Astrocyte (in vitro differentiated cells and primary cell): ENCODE results near the gene SUSD2. TPM values are rescaled to one million over a fixed set of nuclear protein-coding genes. Genes with fewer than 3 reads are reported as not detected.
"Not testable (repeated sequence)": the region's sequence is repeated elsewhere in the genome, so short reads cannot be mapped to it uniquely, and the experiment has no call there.

Source experiments
- DNase-seq: peaks from one replicate; pipeline ENCODE4 v3.0.0-alpha.2; 2010; ENCODE audit warnings: low read depth
- FAIRE-seq: peaks from 2 replicates; lab custom pipeline; 2011; peaks lifted over from hg19 to GRCh38; lab: Jason Lieb, UNC
- H2AFZ ChIP-seq: 2 replicates; pipeline ENCODE4 v1.6.0; 2012; ENCODE audit warnings: low read depth, low read length, inconsistent platforms
- H3K27ac ChIP-seq: 2 replicates; pipeline ENCODE4 v1.5.1; 2011; ENCODE audit warnings: low read depth, low read length, inconsistent platforms
- H3K27me3 ChIP-seq: 2 replicates; pipeline ENCODE4 v1.6.0; 2011; ENCODE audit warnings: low read length, inconsistent platforms; ENCODE audit not compliant: insufficient read depth
- H3K36me3 ChIP-seq: 2 replicates; pipeline ENCODE4 v1.5.1; 2011; ENCODE audit warnings: low read length, inconsistent platforms; ENCODE audit not compliant: insufficient read depth
- H3K4me1 ChIP-seq: 2 replicates; pipeline ENCODE4 v1.5.1; 2011; ENCODE audit warnings: low read length, inconsistent platforms; ENCODE audit not compliant: insufficient read depth
- H3K4me2 ChIP-seq: 2 replicates; pipeline ENCODE4 v1.6.0; 2012; ENCODE audit warnings: low read length, inconsistent platforms
- H3K4me3 ChIP-seq: 2 replicates; pipeline ENCODE4 v1.5.1; 2011; ENCODE audit warnings: low read depth, mild to moderate bottlenecking, low read length, inconsistent platforms; ENCODE audit not compliant: insufficient read depth
- H3K79me2 ChIP-seq: 2 replicates; pipeline ENCODE4 v1.6.0; 2012; ENCODE audit warnings: mild to moderate bottlenecking, low read length, inconsistent platforms; ENCODE audit not compliant: insufficient read depth
- H3K9ac ChIP-seq: 2 replicates; pipeline ENCODE4 v1.6.0; 2012; ENCODE audit warnings: mild to moderate bottlenecking, low read length, inconsistent platforms
- H3K9me3 ChIP-seq: 2 replicates; pipeline ENCODE4 v1.5.1; 2012; ENCODE audit warnings: low read depth, mild to moderate bottlenecking, low read length, inconsistent platforms; ENCODE audit not compliant: insufficient read depth
- H4K20me1 ChIP-seq: 2 replicates; pipeline ENCODE4 v1.6.0; 2012; ENCODE audit warnings: low read length, inconsistent platforms; ENCODE audit not compliant: insufficient read depth
- H3K27ac Mint-ChIP-seq: one replicate; pipeline ENCODE4 v1.8.0; 2021; ENCODE audit warnings: mild to moderate bottlenecking, mixed read lengths; ENCODE audit not compliant: unreplicated experiment
- H3K27me3 Mint-ChIP-seq: one replicate; pipeline ENCODE4 v1.8.0; 2021; ENCODE audit warnings: low read depth, mixed read lengths; ENCODE audit not compliant: unreplicated experiment
- H3K36me3 Mint-ChIP-seq: one replicate; pipeline ENCODE4 v1.8.0; 2021; ENCODE audit warnings: low read depth, mixed read lengths; ENCODE audit not compliant: unreplicated experiment
- H3K4me1 Mint-ChIP-seq: one replicate; pipeline ENCODE4 v1.8.0; 2021; ENCODE audit warnings: low read depth, mixed read lengths; ENCODE audit not compliant: unreplicated experiment
- H3K4me3 Mint-ChIP-seq: one replicate; pipeline ENCODE4 v1.8.0; 2021; ENCODE audit warnings: mild to moderate bottlenecking, moderate library complexity, mixed read lengths; ENCODE audit not compliant: unreplicated experiment
- H3K9me3 Mint-ChIP-seq: one replicate; pipeline ENCODE4 v1.8.0; 2021; ENCODE audit warnings: mild to moderate bottlenecking, mixed read lengths; ENCODE audit not compliant: unreplicated experiment
- EZH2 ChIP-seq: IDR thresholded peaks from 2 replicates; pipeline ENCODE4 v1.6.1; 2012; ENCODE audit warnings: mild to moderate bottlenecking, low read length, inconsistent platforms; ENCODE audit not compliant: insufficient read depth
- total RNA-seq: library from RNA; stranded (reverse); gene quantifications from 2 replicates; pipeline ENCODE4 v1.2.1, GENCODE V29; 2021
- TF ChIP-seq, protein P1 (sequence below): IDR thresholded peaks from 2 replicates; pipeline ENCODE4 v1.5.1; 2011; ENCODE audit warnings: low read depth, mild to moderate bottlenecking, inconsistent platforms, low read length, moderate library complexity; ENCODE audit not compliant: insufficient read depth

Gene SUSD2
- total RNA-seq, 1 donor from 2014 or later: 0.77 TPM

GRCh38 chr22:24209687-24210086 is 28.4 kb downstream of the SUSD2 start:
- Histone ChIP-seq H2AFZ (no peak overlapping the region), H3K4me2 (peak overlapping the region; percentile 17), H3K79me2 (no peaks in the 10 kb centered on the region), H3K4me3 (no peak overlapping the region), H3K9ac (no peak overlapping the region), H3K9me3 (no peaks in the 10 kb centered on the region), H3K4me1 (peaks cover 28% of the 10 kb centered on the region), H3K36me3 (no peaks in the 10 kb centered on the region), H3K27ac (no peak overlapping the region), H4K20me1 (no peaks in the 10 kb centered on the region), H3K27me3 (no peaks in the 10 kb centered on the region)
- Mint-ChIP-seq H3K27me3 (peaks cover 4% of the 10 kb centered on the region), H3K27ac (no peak overlapping the region), H3K9me3 (peaks cover 2% of the 10 kb centered on the region), H3K4me3 (no peak overlapping the region), H3K4me1 (peaks cover 24% of the 10 kb centered on the region), H3K36me3 (peaks cover 2% of the 10 kb centered on the region)
- no peak for TF ChIP-seq EZH2
- TF ChIP-seq, protein P1, sequence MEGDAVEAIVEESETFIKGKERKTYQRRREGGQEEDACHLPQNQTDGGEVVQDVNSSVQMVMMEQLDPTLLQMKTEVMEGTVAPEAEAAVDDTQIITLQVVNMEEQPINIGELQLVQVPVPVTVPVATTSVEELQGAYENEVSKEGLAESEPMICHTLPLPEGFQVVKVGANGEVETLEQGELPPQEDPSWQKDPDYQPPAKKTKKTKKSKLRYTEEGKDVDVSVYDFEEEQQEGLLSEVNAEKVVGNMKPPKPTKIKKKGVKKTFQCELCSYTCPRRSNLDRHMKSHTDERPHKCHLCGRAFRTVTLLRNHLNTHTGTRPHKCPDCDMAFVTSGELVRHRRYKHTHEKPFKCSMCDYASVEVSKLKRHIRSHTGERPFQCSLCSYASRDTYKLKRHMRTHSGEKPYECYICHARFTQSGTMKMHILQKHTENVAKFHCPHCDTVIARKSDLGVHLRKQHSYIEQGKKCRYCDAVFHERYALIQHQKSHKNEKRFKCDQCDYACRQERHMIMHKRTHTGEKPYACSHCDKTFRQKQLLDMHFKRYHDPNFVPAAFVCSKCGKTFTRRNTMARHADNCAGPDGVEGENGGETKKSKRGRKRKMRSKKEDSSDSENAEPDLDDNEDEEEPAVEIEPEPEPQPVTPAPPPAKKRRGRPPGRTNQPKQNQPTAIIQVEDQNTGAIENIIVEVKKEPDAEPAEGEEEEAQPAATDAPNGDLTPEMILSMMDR: no peak
- FAIRE-seq (no peak), DNase-seq (peak; percentile 38)

- not testable (repeated sequence) for FAIRE-seq, H3K9me3 ChIP-seq, H3K9ac ChIP-seq, H4K20me1 ChIP-seq, H3K4me3 ChIP-seq, H2AFZ ChIP-seq, DNase-seq, H3K79me2 ChIP-seq, H3K27me3 Mint-ChIP-seq, H3K27me3 ChIP-seq, H3K4me3 Mint-ChIP-seq, H3K36me3 ChIP-seq, H3K27ac Mint-ChIP-seq, H3K36me3 Mint-ChIP-seq, H3K9me3 Mint-ChIP-seq, H3K27ac ChIP-seq, H3K4me2 ChIP-seq
- H3K4me1 Mint-ChIP-seq: peaks cover 23% of the 10 kb centered on the region
- peaks cover 28% of the 10 kb centered on the region for H3K4me1 ChIP-seq
Measured at GRCh38 chr22:24210409-24210808, 29.1 kb downstream of the SUSD2 start.

DNA sequence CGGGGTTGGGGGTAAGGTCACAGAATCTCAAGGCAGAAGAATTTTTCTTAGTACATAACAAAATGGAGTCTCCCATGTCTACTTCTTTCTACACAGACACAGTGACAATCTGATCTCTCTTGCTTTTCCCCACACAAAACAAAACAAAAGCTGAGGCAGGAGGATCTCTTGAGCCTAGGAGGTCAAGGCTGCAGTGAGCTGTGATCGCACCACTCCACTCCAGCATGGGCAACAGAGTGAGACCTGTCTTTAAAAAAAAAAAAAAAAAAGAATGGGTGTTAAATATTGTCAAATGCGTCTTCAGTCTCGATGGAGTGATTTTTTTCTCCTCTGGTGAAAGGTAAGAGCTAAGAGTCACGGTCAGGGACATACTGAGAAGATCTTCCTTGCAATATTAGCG is 30.4 kb downstream of the SUSD2 start:
- not testable (repeated sequence) for H2AFZ ChIP-seq, H3K4me2 ChIP-seq, H3K4me3 ChIP-seq, H3K9me3 ChIP-seq, H3K9ac ChIP-seq, H3K27me3 Mint-ChIP-seq, H3K27ac ChIP-seq, H3K9me3 Mint-ChIP-seq, H3K36me3 ChIP-seq, H3K4me3 Mint-ChIP-seq, H3K27ac Mint-ChIP-seq, H3K36me3 Mint-ChIP-seq, H4K20me1 ChIP-seq, H3K79me2 ChIP-seq, H3K27me3 ChIP-seq, DNase-seq, FAIRE-seq
- H3K4me1 ChIP-seq: peaks cover 19% of the 10 kb centered on the region
- H3K4me1 Mint-ChIP-seq: peaks cover 14% of the 10 kb centered on the region

DNA sequence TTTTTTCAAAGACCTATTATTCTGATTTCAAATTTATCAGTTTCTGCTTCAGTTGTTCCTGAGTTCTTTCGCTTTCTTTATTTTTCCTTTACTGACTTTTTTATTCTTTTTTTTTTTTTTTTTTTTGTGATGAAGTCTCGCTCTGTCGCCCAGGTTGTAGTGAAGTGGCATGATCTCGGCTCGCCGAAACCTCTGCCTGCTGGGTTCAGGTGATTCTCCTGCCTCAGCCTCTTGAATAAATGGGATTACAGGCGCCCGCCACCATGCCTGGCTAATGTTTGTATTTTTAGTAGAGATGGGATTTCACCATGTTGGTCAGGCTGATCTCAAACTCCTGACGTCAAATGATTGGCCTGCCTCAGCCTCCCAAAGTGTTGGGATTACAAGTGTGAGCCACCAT is 31.8 kb downstream of the SUSD2 start:
- not testable (repeated sequence) for FAIRE-seq, DNase-seq, H3K9me3 Mint-ChIP-seq, H3K79me2 ChIP-seq, H3K27me3 ChIP-seq, H3K27ac ChIP-seq, H3K36me3 ChIP-seq, H3K9ac ChIP-seq, H3K9me3 ChIP-seq, H3K27me3 Mint-ChIP-seq, H3K4me3 ChIP-seq, H4K20me1 ChIP-seq, H3K4me1 ChIP-seq, H3K4me3 Mint-ChIP-seq, H2AFZ ChIP-seq, H3K4me2 ChIP-seq, H3K27ac Mint-ChIP-seq, H3K4me1 Mint-ChIP-seq, H3K36me3 Mint-ChIP-seq
